Liver (tissue), 9 donors: ENCODE results near the gene LDB3. TPM values are rescaled to one million over a fixed set of nuclear protein-coding genes. Genes with fewer than 3 reads are reported as not detected.

Experiments used
- DNase-seq: peaks from one replicate; pipeline ENCODE4 v3.0.0-alpha.2; 2017; ENCODE audit warnings: low spot score
- H3K27ac ChIP-seq, 2 donors: one replicate each; pipeline ENCODE4 v1.7.0; 2013; ENCODE audit warnings: inconsistent platforms in 2 of 2, low read length in 2 of 2, control low read depth in 1 of 2, low read depth in 1 of 2, mild to moderate bottlenecking in 1 of 2
- H3K27me3 ChIP-seq, 4 donors: one replicate each; pipeline versions ENCODE4 v1.6.1 to v1.7.0; 2013; ENCODE audit warnings: low read length in 3 of 4, inconsistent platforms in 1 of 4, mild to moderate bottlenecking in 1 of 4, moderate library complexity in 1 of 4; ENCODE audit not compliant: control insufficient read depth in 4 of 4, insufficient read depth in 4 of 4
- H3K36me3 ChIP-seq, 4 donors: one replicate each; pipeline versions ENCODE4 v1.6.1 to v1.7.0; 2013; ENCODE audit warnings: low read length in 3 of 4, mild to moderate bottlenecking in 3 of 4, low read depth in 1 of 4, moderate library complexity in 1 of 4; ENCODE audit not compliant: control insufficient read depth in 4 of 4, insufficient read depth in 3 of 4
- H3K4me1 ChIP-seq, 4 donors: one replicate each; pipeline versions ENCODE4 v1.6.1 to v1.7.0; 2013; ENCODE audit warnings: low read length in 3 of 4, mild to moderate bottlenecking in 3 of 4, moderate library complexity in 1 of 4; ENCODE audit not compliant: control insufficient read depth in 4 of 4, insufficient read depth in 4 of 4
- H3K4me3 ChIP-seq, 3 donors: one replicate each; pipeline versions ENCODE4 v1.6.1 to v1.7.0; 2013; ENCODE audit warnings: low read length in 3 of 3, control low read depth in 1 of 3, low read depth in 1 of 3, mild to moderate bottlenecking in 1 of 3
- H3K9ac ChIP-seq, 2 donors: one replicate each; pipeline ENCODE4 v1.7.0; 2013; ENCODE audit warnings: low read length in 2 of 2, mild to moderate bottlenecking in 2 of 2, moderate library complexity in 2 of 2, control low read depth in 1 of 2, low read depth in 1 of 2
- H3K9me3 ChIP-seq, 4 donors: one replicate each; pipeline versions ENCODE4 v1.6.1 to v1.7.0; 2013; ENCODE audit warnings: low read length in 3 of 4; ENCODE audit not compliant: control insufficient read depth in 4 of 4
- ATF3 ChIP-seq: IDR thresholded peaks from 2 replicates; pipeline ENCODE4 v1.6.1; 2016; ENCODE audit warnings: antibody characterized with exemption
- CTCF ChIP-seq: fragments of 150-350 bp; IDR thresholded peaks from 2 replicates; pipeline ENCODE4 v1.5.1; 2017; ENCODE audit warnings: improper control_type of control experiment, low read depth, low read length; ENCODE audit not compliant: missing input control
- FOXA1 ChIP-seq: IDR thresholded peaks from 2 replicates; pipeline ENCODE4 v1.6.1; 2016; ENCODE audit warnings: antibody characterized with exemption
- FOXA2 ChIP-seq: IDR thresholded peaks from 2 replicates; pipeline ENCODE4 v1.6.1; 2016; ENCODE audit warnings: antibody characterized with exemption
- GABPA ChIP-seq, 2 donors: IDR thresholded peaks in 1 of 2; conservative IDR thresholded peaks in 1 of 2; 2 replicates each; pipeline ENCODE4 v1.6.1; 2016; ENCODE audit warnings: antibody characterized with exemption in 2 of 2, mild to moderate bottlenecking in 1 of 2, moderate library complexity in 1 of 2
- HNF4A ChIP-seq, 2 donors: conservative IDR thresholded peaks; 2 replicates each; pipeline ENCODE4 v1.6.1; 2016; ENCODE audit warnings: antibody characterized with exemption in 2 of 2, mild to moderate bottlenecking in 2 of 2
- HNF4G ChIP-seq: IDR thresholded peaks from 2 replicates; pipeline ENCODE4 v1.6.1; 2016; ENCODE audit warnings: antibody characterized with exemption
- JUND ChIP-seq, 2 donors: IDR thresholded peaks; 2 replicates each; pipeline ENCODE4 v1.6.1; 2016; ENCODE audit warnings: antibody characterized with exemption in 2 of 2
- MAX ChIP-seq: IDR thresholded peaks from 2 replicates; pipeline ENCODE4 v1.6.1; 2016; ENCODE audit warnings: antibody characterized with exemption
- RAD21 ChIP-seq, 2 donors: IDR thresholded peaks; 2 replicates each; pipeline ENCODE4 v1.6.1; 2016; ENCODE audit warnings: antibody characterized with exemption in 2 of 2, mild to moderate bottlenecking in 2 of 2
- REST ChIP-seq: IDR thresholded peaks from 2 replicates; pipeline ENCODE4 v1.6.1; 2016; ENCODE audit warnings: antibody characterized with exemption, mild to moderate bottlenecking
- RXRA ChIP-seq, 2 donors: IDR thresholded peaks; 2 replicates each; pipeline ENCODE4 v1.6.1; 2017 to 2018; ENCODE audit warnings: antibody characterized with exemption in 2 of 2, mild to moderate bottlenecking in 1 of 2
- SP1 ChIP-seq: IDR thresholded peaks from 2 replicates; pipeline ENCODE4 v1.6.1; 2018; ENCODE audit warnings: antibody characterized with exemption, mild to moderate bottlenecking
- YY1 ChIP-seq: IDR thresholded peaks from 2 replicates; pipeline ENCODE4 v1.6.1; 2016; ENCODE audit warnings: antibody characterized with exemption, mild to moderate bottlenecking
- ZBTB33 ChIP-seq: IDR thresholded peaks from 2 replicates; pipeline ENCODE4 v1.6.1; 2016; ENCODE audit warnings: antibody characterized with exemption
- WGBS: extraction: QIAGEN DNeasy Blood & Tissue Kit; methylation state at CpG from one replicate; pipeline ENCODE4 v1.1.7; 2013; 5-methylcytosine and 5-hydroxymethylcytosine counted together
- polyA plus RNA-seq, 2 donors: library from polyadenylated mRNA; stranded (reverse) in 1 of 2; unstranded in 1 of 2; fragments of 200-250 nt in 1 of 2; fragments of >200 nt in 1 of 2; fragmentation: Nextera tagmentation in 1 of 2; extraction: Ambion mirVana in 1 of 2; gene quantifications; one replicate each; pipeline versions ENCODE4 v1.2.1 to v1.2.3, GENCODE V29; 2013 to 2015
- total RNA-seq, 2 donors: library from RNA; depleted of rRNA; stranded (reverse); fragments of >200 nt; gene quantifications; one replicate each; pipeline ENCODE4 v1.2.3, GENCODE V29; 2014
- donor health status: healthy.
- donor health status: healthy.
- donor health status: healthy.
- donor health status: healthy.
- donor health status: healthy.

Gene LDB3
- total and polyA plus RNA-seq, 4 donors, result 0.09 to 0.42 (median 0.15) TPM; not detected in 1

GRCh38 chr10:86664341-86665217 lies 3.7 kb upstream of the LDB3 start:
- WGBS, result 85% methylated on average over 13 of the region's 13 CpGs
- no peaks in the 10 kb centered on the region for H3K9me3 ChIP-seq

More at GRCh38 chr10:86664341-86665217, 3.7 kb upstream of the LDB3 start:
- no peak for DNase-seq
- no peaks in the 10 kb centered on the region for H3K36me3 ChIP-seq
- H3K27ac ChIP-seq, result no peak overlapping the region
- H3K4me3 ChIP-seq, result no peak overlapping the region
- no peaks in the 10 kb centered on the region for H3K27me3 ChIP-seq
- H3K9ac ChIP-seq, result no peak overlapping the region
- TF ChIP-seq CTCF (no peak), ZBTB33 (no peak), REST (no peak), FOXA2 (no peak), GABPA (IDR thresholded peaks at IDR 0.05 in 1 of 2, conservative IDR thresholded peaks at IDR 0.05 in 1 of 2) (no peak), HNF4G (no peak), FOXA1 (no peak), ATF3 (no peak), RAD21 (IDR thresholded peaks at IDR 0.05) (no peak), SP1 (no peak), HNF4A (conservative IDR thresholded peaks at IDR 0.05) (no peak), YY1 (no peak), RXRA (IDR thresholded peaks at IDR 0.05) (no peak), MAX (no peak), JUND (IDR thresholded peaks at IDR 0.05) (no peak)
- H3K4me1 ChIP-seq, result no peaks in the 10 kb centered on the region
